Measurements from ENCODE around the gene RHOJ.

RHOJ gene

GRCh38 chr14:63174760-63175191 is 29.5 kb upstream of the RHOJ start:
- no peak overlapping the region for H3K27ac ChIP-seq
- TF ChIP-seq CTCF (conservative IDR thresholded peaks at IDR 0.05) (peak; percentile 76), ZFX (IDR thresholded peaks at IDR 0.05) (no peak)

DNA sequence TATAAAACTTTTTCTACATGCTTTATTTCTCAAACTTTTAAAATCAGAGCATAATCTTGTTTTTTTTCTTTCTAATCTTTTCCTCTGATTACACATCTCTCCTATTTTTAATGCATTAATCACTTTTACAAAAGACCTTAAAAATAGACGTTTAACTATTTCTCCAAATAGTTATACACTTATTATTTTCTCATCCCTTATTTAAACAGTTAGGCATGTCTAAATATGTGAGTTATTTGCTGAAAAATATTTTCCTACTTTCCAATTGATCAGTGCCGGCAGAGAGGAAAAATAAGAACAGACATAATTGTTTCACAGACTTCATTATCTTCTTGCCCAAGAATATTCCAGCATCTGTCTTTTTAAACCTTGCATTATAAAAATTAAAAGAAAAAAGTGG is 28.7 kb upstream of the RHOJ start:
- H3K27ac ChIP-seq = no peak overlapping the region
- no peak for TF ChIP-seq CTCF (conservative IDR thresholded peaks at IDR 0.05)
- no peak for TF ChIP-seq ZFX (IDR thresholded peaks at IDR 0.05)

DNA sequence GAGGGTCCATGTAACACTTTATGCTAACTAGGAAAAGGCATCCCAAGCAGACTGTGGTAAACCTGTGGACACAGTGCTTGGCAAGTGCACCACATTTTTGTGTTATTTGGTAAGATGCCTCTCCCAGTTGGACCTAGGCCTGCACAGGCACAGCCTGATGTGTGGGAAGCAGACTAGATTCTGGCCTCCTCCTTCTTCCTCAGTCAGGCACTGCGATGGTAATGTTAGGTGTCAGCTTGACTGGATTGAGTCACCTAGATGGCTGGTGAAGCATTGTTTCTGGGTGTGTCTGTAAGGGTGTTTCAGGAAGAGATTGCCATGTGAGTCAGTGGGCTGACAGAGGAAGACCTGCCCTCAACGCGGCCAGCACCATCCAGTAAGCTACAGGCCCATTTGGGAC is 25.3 kb upstream of the RHOJ start:
- peak overlapping the region; percentile 18; the same call in 1 of the 2 replicates for H3K27ac ChIP-seq
- no peak for TF ChIP-seq CTCF (conservative IDR thresholded peaks at IDR 0.05)
- no peak for TF ChIP-seq ZFX (IDR thresholded peaks at IDR 0.05)

- no peak for TF ChIP-seq ZFX (IDR thresholded peaks at IDR 0.05)
- TF ChIP-seq CTCF (conservative IDR thresholded peaks at IDR 0.05) = no peak
- H3K27ac ChIP-seq = peak overlapping the region; percentile 18; the same call in 1 of the 2 replicates
These were observed 24.9 kb upstream of the RHOJ start for GRCh38 chr14:63179383-63179782.

- H3K27ac ChIP-seq = no peak overlapping the region
- TF ChIP-seq ZFX (IDR thresholded peaks at IDR 0.05) (no peak), CTCF (conservative IDR thresholded peaks at IDR 0.05) (no peak)
These were observed 24.2 kb upstream of the RHOJ start for GRCh38 chr14:63180011-63180410.

GRCh38 chr14:63182968-63183367 is 21.3 kb upstream of the RHOJ start:
- no peak for TF ChIP-seq CTCF (conservative IDR thresholded peaks at IDR 0.05)
- TF ChIP-seq ZFX (IDR thresholded peaks at IDR 0.05) = no peak
- H3K27ac ChIP-seq = no peak overlapping the region

DNA sequence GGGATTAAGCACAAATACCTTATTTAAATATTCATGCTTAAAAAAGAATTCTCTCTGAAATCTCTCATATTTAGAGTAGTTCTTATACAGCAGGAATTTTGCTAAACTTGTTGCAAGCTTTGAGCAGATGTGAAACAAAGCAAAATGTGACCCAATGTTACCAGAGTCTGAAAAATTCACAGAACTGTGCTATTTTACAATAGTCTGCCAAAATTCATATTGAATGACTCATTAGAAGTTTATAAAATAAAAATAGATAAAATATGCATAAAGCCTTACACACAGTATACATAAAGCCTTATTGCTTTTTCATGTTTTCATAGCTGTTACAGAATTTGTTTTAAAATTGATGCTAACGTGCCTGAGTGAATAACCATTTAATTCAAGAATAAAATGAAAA is 17.8 kb upstream of the RHOJ start:
- no peak overlapping the region for H3K27ac ChIP-seq
- TF ChIP-seq ZFX (IDR thresholded peaks at IDR 0.05) = no peak
- TF ChIP-seq CTCF (conservative IDR thresholded peaks at IDR 0.05) = no peak

All from C4-2B (cell line).